NCI-H748 (cell line): ENCODE results near the gene ZNF576.
"Not testable (repeated sequence)": the region's sequence is repeated elsewhere in the genome, so short reads cannot be mapped to it uniquely, and the experiment has no call there.

Experiments
- DNase-seq: peaks from one replicate; lab custom pipeline; 2025; ENCODE audit not compliant: unreplicated experiment; lab: John Stamatoyannopoulos, UW

Gene ZNF576

GRCh38 chr19:43598445-43599240 is 2.2 kb downstream of the ZNF576 start:
- no peak for DNase-seq

DNA sequence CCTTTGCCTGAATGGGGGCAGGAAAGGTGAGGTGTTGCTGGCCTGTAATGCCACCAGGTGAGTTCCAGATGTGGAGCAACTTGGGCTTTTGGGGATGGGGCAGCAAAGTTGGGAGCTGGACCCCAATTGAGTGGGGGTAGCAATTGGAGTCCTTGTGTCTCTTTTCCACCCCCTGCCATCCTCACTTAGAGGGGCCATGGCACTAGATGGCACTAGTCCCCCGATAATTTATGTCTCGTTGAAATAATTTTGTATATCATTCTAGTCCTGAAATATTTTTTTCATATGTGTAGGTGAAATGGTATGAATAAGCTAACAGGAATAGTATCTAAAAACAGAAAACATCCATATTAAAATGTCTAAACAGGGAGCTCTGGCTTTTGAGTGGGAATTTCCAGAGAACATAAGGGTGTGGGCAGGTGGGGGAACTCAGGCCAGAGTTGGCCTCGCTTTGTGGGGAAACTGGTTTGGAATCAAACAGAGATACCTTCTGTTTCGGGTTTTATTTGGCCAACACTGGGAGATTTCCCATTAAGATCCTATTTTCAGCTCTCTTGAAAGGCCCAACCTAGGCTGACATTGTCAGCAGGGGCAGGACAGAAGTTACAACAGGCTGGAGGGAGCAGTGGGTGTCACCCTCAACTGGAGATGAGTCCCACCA is 3.4 kb downstream of the ZNF576 start:
- no peak for DNase-seq

DNA sequence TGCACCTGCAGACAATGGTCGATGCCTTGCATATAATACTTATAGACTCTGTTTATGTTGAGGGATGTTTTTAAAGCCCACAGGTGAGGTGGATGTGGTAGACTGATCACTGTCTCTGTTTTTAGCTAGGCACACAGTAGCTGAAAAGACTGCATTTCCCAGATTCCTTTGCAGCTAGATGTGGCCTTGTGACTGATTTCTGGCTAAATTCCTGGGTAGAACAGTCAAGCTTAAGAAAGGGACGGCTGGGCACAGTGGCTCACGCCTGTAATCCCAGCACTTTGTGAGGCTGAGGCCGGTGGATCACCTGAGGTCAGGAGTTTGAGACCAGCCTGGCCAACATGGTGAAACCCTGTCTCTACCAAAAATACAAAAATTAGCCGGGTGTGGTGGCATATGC is 3.9 kb downstream of the ZNF576 start:
- DNase-seq: not testable (repeated sequence)

DNA sequence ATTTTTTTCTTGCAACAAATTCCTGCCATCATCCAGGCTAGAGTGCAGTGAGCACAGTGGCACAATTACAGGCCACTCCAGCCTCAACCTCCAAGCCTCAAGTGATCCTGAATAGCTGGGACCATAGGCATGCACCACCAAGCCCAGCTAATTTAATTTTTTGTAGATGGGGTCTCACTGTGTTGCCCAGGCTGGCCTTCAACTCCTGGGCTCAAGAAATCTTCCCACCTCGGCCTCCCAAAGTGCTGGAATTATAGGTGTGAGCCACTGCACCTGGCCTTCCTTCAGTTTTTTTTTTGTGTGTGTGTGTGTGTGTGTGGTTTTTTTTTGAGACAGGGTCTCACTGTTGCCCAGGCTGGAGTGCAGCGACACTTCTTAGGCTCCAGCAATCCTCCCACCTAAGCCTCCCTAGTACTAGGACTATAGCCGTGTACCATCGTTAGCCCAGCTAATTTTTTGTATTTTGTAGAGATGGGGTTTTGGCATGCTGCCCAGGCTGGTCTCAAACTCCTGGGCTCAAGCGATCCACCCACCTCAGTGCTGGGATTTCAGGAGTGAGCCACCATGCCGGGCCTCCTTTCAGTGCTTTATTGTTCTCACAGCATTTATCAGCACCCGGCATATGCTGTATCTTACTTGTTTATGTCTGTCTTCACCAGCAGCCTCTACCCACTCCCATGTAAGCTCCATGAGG is 9.6 kb downstream of the ZNF576 start:
- DNase-seq: peak; percentile 21

- no peak for DNase-seq
Observed at GRCh38 chr19:43606569-43607229, 10.3 kb downstream of the ZNF576 start.

GRCh38 chr19:43607238-43608205 is 11.1 kb downstream of the ZNF576 start:
- DNase-seq: no peak

- no peak for DNase-seq
Observed at GRCh38 chr19:43609872-43610271, 13.5 kb downstream of the ZNF576 start.

DNA sequence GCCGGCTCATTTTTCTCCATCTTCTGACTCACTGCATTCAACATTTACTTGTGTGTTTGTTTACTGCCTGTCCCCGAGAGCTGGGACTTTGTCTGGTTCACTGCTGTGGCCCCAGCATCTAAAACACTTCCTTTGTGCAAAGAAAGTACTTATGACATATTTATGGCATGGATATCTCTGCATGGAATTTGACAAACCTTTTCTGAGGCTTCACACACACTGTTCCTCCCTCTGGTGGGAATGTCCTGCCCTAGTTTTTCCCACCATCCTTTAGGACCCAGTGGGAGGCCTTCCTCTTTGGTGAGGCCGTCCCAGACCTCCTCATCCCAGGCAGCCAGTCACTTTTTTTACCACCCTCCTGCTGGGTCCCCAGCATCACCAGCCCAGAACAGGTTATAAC is 14.1 kb downstream of the ZNF576 start:
- DNase-seq: no peak

DNA sequence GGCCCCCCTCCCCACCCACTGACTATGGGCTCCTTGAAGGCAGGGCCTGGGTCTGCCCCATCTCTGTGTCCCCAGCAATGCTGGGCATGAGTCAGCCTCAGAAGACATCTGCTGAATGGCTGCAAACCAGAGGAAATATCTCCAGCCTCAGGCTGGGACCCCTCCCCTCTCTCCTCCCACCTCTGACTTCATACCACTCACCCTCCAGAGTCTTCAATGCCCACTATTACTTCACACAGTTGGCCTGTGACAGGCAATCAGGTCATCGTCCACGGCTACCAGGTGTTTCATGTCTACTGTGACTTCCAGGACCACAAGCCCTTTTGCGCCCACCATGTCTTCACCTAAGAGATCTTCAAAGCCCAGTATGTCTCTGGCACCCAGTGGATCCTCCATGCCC is 15.4 kb downstream of the ZNF576 start, which contains the start of gene SRRM5:
TSS of gene SRRM5 (plus strand) at position 301 of the 400 bp plus-strand sequence. CDS start at position 335, 34 bp downstream.
- DNase-seq: no peak

- DNase-seq: no peak
Observed at GRCh38 chr19:43612374-43612773, 16.0 kb downstream of the ZNF576 start.

GRCh38 chr19:43616306-43616705 is 19.9 kb downstream of the ZNF576 start:
- DNase-seq: no peak

GRCh38 chr19:43616954-43617353 is 20.6 kb downstream of the ZNF576 start:
- DNase-seq: no peak

GRCh38 chr19:43618921-43619261 is 22.5 kb downstream of the ZNF576 start:
- DNase-seq: peak; percentile 85

- peak; percentile 96 for DNase-seq
Observed at GRCh38 chr19:43619262-43620060, 23.1 kb downstream of the ZNF576 start, which contains the start of gene ZNF428. Gene ZNF428 (minus strand): TSS chr19:43619629. CDS start chr19:43614304, 5,325 bp downstream.

DNA sequence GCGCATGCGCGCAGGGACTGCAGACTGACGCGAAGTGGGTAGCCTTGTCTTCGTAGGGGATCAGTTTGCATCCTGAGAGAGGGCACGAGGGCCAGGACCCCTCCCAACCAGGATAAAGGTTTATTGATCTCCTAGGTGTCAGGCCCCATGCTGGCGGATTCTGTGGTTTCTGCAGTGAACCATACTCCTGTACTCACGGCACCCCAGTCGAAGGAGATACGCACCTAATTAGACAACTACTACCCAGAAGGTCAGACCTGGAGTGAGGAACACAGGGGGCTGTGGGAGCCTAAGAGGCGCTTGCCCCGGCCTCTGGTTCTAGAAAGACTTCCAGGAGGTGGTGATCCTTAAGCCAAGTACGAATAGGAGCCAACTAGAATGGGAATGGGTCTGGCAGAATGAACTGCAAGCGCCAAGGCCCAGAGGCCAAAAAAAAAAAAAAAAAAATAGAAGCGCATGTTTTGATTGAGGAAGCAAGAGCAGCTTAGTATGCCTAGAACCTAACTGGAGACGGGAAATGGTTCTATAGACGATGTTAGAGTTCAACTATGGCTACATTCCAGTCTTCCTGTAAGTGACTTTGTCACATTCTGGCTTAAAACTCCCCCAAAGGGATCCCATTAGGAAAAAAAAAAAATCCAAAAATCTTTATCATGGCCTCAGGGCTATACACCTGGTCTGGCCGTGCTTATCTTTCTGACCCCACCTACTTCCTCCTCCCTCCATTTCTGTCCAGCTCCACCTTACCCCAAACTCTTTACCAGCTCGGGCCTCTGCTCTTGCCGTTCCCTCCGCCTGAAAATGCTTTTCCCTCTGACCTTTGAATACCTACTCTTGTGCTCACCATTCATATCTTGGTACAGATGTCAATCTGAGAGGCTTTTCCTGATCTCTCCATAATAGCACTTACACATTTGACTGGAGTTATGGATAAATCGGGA is 23.9 kb downstream of the ZNF576 start:
- DNase-seq: no peak

DNA sequence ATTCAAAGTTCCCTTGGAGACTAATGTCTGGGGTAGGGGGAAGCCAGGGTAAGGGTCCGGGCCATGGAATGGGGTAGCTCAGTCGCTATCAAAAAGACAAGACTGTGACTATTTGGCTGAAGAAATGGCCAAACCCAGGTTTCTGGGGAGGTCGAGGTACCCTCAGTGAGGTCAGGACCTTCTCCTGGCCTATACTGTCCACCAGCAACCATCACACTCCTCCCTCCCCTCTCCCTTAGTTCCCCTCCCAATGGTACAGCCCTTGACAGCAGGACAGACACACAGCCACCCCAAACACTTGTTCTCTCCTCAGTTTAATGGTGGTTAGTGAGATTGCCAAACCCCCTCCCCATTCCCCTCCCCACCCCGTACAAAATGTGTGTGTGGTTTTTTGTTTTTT is 25.7 kb downstream of the ZNF576 start:
- DNase-seq: no peak

- DNase-seq: no peak
Observed at GRCh38 chr19:43622956-43623355, 26.6 kb downstream of the ZNF576 start.
